HEK293 (cell line): ENCODE data around the gene CNIH1.
"Not testable (repeated sequence)": the region's sequence is repeated elsewhere in the genome, so short reads cannot be mapped to it uniquely, and the experiment has no call there.

ENCODE experiments used
- KLF16 ChIP-seq: fragments of 450-650 bp; formaldehyde crosslinking; IDR thresholded peaks from 2 replicates; pipeline ENCODE4 v1.5.1; 2017; ENCODE audit warnings: missing biosample characterization, missing genetic modification characterization
- KLF9 ChIP-seq: fragments of 450-650 bp; formaldehyde crosslinking; IDR thresholded peaks from 2 replicates; pipeline ENCODE4 v1.5.1; 2016; ENCODE audit warnings: missing biosample characterization, missing genetic modification characterization, low read depth
- ZEB2 ChIP-seq: fragments of 450-650 bp; formaldehyde crosslinking; IDR thresholded peaks from 2 replicates; pipeline ENCODE4 v1.5.1; 2016; ENCODE audit warnings: missing biosample characterization, missing genetic modification characterization
- TF ChIP-seq, protein P1 (sequence below): fragments of 450-650 bp; formaldehyde crosslinking; IDR thresholded peaks from 2 replicates; pipeline ENCODE4 v1.5.1; 2016; ENCODE audit warnings: missing biosample characterization, missing genetic modification characterization
- TF ChIP-seq, protein P2 (sequence below): fragments of 450-650 bp; formaldehyde crosslinking; IDR thresholded peaks from 2 replicates; pipeline ENCODE4 v1.5.1; 2016; ENCODE audit warnings: missing biosample characterization, missing genetic modification characterization

DNA sequence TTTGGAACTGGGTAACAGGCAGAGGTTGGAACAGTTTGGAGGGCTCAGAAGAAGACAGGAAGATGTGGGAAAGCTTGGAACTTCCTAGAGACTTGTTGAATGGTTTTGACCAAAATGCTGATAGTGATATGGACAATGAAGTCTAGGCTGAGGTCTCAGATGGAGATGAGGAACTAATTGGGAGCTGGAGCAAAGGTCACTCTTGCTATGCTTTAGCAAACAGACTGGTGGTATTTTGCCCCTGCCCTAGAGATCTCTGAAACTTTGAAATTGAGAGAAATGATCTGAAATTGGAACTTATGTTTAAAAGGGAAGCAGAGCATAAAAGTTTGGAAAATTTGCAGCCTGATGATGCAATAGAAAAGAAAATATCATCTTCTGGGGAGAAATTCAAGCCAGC, 17.4 kb upstream of the CNIH1 start:
- TF ChIP-seq, protein P1, sequence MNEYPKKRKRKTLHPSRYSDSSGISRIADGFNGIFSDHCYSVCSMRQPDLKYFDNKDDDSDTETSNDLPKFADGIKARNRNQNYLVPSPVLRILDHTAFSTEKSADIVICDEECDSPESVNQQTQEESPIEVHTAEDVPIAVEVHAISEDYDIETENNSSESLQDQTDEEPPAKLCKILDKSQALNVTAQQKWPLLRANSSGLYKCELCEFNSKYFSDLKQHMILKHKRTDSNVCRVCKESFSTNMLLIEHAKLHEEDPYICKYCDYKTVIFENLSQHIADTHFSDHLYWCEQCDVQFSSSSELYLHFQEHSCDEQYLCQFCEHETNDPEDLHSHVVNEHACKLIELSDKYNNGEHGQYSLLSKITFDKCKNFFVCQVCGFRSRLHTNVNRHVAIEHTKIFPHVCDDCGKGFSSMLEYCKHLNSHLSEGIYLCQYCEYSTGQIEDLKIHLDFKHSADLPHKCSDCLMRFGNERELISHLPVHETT (tag by site-specific recombination), result not testable (repeated sequence)
- not testable (repeated sequence) for TF ChIP-seq ZEB2 (tag by site-specific recombination); KLF16 (tag by site-specific recombination); KLF9
- TF ChIP-seq, protein P2, sequence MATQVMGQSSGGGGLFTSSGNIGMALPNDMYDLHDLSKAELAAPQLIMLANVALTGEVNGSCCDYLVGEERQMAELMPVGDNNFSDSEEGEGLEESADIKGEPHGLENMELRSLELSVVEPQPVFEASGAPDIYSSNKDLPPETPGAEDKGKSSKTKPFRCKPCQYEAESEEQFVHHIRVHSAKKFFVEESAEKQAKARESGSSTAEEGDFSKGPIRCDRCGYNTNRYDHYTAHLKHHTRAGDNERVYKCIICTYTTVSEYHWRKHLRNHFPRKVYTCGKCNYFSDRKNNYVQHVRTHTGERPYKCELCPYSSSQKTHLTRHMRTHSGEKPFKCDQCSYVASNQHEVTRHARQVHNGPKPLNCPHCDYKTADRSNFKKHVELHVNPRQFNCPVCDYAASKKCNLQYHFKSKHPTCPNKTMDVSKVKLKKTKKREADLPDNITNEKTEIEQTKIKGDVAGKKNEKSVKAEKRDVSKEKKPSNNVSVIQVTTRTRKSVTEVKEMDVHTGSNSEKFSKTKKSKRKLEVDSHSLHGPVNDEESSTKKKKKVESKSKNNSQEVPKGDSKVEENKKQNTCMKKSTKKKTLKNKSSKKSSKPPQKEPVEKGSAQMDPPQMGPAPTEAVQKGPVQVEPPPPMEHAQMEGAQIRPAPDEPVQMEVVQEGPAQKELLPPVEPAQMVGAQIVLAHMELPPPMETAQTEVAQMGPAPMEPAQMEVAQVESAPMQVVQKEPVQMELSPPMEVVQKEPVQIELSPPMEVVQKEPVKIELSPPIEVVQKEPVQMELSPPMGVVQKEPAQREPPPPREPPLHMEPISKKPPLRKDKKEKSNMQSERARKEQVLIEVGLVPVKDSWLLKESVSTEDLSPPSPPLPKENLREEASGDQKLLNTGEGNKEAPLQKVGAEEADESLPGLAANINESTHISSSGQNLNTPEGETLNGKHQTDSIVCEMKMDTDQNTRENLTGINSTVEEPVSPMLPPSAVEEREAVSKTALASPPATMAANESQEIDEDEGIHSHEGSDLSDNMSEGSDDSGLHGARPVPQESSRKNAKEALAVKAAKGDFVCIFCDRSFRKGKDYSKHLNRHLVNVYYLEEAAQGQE, result not testable (repeated sequence)
